Stimulated activated CD4-positive, alpha-beta T cell treated with anti-CD3 and anti-CD28 coated beads, Interleukin-4, amount 100 ng/mL, for 1 hour (primary cell): ENCODE data around the gene PRDM7.
"Not testable (repeated sequence)": the region's sequence is repeated elsewhere in the genome, so short reads cannot be mapped to it uniquely, and the experiment has no call there.

ENCODE experiments used
- DNase-seq: peaks from one replicate; pipeline ENCODE4 v3.0.0-alpha.2; 2020

PRDM7 gene

GRCh38 chr16:90011508-90011819, 65.7 kb downstream of the PRDM7 start:
- no peak for DNase-seq

GRCh38 chr16:90010676-90011507, 66.2 kb downstream of the PRDM7 start:
- no peak for DNase-seq

GRCh38 chr16:90009172-90009899, 67.8 kb downstream of the PRDM7 start:
- no peak for DNase-seq

- DNase-seq: peak; percentile 57
Measured at GRCh38 chr16:90008708-90009145, 68.4 kb downstream of the PRDM7 start.

- DNase-seq: not testable (repeated sequence)
Measured at GRCh38 chr16:90007635-90008234, 69.4 kb downstream of the PRDM7 start.

GRCh38 chr16:90007015-90007414, 70.1 kb downstream of the PRDM7 start:
- no peak for DNase-seq
